ENCODE results near the gene DOP1A.

GRCh38 chr6:83127258-83127657 lies 59.8 kb downstream of the DOP1A start:
- TF ChIP-seq, protein P1, sequence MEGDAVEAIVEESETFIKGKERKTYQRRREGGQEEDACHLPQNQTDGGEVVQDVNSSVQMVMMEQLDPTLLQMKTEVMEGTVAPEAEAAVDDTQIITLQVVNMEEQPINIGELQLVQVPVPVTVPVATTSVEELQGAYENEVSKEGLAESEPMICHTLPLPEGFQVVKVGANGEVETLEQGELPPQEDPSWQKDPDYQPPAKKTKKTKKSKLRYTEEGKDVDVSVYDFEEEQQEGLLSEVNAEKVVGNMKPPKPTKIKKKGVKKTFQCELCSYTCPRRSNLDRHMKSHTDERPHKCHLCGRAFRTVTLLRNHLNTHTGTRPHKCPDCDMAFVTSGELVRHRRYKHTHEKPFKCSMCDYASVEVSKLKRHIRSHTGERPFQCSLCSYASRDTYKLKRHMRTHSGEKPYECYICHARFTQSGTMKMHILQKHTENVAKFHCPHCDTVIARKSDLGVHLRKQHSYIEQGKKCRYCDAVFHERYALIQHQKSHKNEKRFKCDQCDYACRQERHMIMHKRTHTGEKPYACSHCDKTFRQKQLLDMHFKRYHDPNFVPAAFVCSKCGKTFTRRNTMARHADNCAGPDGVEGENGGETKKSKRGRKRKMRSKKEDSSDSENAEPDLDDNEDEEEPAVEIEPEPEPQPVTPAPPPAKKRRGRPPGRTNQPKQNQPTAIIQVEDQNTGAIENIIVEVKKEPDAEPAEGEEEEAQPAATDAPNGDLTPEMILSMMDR (IDR thresholded peaks at IDR 0.05), result no peak
- TF ChIP-seq POLR2A (IDR thresholded peaks at IDR 0.05), result no peak

All from body of pancreas (tissue), 4 donors.